GM19372 (cell line): ENCODE results near the gene RTP5.
"Not testable (repeated sequence)": the region's sequence is repeated elsewhere in the genome, so short reads cannot be mapped to it uniquely, and the experiment has no call there.

Experiments used
- ATAC-seq: cut with Tn5 transposase; IDR thresholded peaks from one replicate; pipeline ENCODE4 v1.9.1; 2021; ENCODE audit warnings: mild to moderate bottlenecking, low read depth, moderate library complexity; ENCODE audit not compliant: unreplicated experiment

Gene RTP5

DNA sequence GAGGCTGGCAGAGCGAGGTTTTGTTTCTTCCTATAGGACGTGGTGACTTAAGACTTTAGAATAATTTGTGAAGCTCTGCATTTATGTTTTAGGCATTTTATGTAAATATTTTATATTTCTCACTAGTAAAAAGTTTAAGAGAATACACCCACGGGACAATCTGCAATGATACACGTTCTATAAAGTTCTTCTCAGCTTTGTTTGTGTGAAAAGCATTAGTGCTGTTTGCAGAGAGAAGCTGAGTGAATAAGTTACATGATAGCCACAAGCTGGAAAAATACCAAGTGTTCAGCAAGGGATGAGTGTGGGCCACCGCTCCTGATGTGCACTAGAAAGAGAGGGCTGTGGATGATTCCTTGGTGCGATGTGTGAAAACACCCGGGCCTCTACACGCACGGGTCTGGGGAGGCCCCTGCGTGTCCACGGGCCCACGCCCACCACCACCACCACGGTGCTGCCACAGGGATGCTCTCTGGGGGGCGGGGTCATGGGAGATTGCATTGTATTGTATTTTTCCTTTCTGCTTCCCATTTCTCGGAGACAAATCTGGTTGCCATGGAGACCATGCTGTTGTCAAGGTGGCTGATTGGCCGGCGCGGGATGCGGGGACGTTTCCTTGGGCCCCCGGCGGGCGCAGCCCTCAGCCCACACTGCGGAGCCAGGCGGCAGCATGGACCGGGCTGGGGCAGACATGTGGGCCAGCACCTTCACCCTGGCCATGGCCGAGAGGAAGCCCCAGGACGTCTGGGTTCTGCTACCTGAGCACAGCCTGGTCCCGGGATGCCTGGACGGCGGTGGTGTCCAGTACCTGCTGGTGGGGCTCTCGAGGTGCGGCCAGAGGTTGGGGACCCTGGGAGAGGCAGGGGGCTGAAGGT lies at the start of gene RTP5:
Gene RTP5, plus strand, starts transcription at position 643 of the 875 bp plus-strand sequence. Its CDS starts 28 bp downstream, at position 671.
- no peak for ATAC-seq

DNA sequence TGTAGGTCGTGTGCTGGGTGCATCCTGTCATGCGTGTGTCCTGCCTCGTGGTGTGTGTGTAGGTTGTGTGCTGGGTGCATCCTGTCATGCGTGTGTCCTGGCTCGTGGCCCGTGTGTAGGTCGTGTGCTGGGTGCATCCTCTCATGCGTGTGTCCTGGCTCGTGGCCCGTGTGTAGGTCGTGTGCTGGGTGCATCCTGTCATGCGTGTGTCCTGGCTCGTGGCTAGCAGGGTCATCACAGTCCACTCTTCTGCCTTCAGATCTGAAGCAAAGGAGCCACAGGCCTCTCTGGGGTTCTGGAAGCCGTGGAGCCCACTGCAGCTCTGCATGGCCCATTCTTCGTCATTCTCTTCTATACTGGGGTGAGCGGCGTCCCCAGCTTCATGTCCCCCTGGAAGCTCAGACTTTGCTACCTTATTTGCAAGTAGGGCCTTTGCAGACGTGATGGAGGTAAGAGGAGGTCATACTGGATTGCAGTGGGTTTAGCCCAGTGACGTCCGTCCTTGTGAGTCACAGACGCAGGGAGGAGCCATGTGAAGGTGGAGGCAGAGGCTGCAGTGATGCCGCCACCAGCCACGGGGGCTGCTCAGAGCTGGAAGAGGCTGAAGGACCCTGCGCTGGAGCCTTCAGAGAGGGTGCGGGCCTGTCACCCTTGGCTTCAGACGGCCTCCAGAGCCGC lies 49.4 kb upstream of the RTP5 start:
- ATAC-seq, result not testable (repeated sequence)

DNA sequence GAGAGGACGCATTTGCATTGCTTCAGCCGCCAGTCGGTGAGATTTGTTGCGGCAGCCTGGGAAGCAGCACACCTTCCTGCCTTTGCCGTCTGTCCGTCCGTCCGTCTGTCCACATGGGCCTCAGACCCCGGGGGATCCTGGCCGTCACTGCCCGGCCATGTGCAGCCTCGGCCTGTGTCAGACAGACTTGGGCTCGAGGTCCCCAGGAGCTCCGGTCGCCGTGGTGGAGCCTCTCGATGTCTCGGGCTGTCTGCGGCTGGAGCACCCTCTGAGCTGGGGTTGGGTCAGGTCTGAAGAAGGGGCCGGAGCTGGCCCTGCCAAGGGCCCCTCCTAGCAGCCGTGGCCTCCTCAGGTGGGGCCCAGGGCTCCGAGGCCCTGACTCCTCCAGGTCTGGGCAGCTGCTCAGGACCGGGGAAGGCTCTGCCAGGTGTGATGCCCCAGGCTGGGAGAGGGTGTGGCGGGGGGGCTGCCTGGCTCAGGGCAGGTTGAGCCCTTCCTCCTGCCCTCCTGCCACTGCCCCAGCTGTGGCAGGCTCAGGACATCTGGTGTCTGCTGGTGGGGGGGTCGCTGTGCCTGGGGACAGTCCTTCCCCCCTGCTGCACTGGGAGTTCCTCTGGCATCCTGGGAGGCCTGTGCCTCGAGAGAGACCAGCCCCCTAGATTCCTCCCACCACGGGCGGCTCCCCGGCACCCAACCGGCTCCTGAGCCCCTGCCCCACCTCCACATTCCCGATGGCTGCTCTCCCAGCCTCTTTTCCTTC lies 48.7 kb upstream of the RTP5 start:
- no peak for ATAC-seq

DNA sequence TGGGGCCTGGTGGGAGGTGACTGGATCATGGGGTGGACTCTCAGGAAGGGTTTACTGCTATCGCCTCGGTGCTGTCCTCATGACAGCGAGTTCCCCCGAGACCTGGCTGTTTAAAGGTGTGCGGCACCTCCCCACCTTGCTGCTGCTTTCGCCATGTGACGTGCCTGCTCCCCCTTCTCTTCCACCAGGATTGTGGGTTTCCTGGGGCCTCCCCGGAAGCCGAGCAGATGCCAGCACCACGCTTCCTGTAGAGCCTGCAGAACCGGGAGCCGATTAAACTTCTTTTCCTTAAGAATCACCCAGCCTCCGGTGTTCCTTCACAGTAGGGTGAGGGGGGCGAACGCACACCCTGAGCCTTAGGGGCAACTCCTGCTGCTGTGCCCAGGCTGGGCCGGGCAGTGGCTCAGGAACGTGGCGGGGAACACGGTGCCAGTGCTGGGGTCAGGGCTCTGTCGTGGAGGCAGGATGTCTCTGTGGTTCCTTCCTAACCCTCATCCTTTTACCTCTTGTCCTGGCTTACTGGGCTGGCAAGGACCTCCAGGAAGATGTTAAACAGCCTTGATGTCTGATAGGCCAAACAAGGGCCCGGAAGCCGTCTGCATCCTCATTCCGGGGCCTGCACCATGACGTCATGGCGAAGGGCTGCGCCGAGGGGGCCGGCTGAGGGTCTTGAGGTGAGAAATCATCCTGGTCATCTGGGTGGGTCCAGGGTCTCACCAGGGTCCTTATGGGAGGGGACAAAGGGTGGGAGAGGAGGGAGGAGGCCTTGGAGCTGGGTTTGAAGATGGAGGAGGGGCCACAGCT lies 47.9 kb upstream of the RTP5 start:
- no peak for ATAC-seq

DNA sequence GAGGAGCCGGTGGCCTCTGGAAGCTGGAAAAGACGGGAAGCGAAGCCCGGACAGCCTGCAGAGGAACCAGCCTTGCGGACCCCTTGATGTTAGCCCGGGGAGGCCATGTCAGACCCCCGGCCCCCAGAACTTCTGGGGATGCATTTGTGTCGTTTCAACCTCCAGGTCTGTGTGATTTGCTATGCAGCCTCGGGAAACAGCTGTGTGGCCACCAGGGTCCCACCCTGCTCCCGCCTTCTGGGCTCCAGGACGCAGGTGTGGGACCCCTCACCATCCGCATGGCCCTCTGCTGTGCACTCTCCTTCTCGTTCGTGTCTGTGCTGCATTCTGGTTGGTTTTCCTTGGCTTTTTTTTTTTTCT lies 47.3 kb upstream of the RTP5 start:
- no peak for ATAC-seq

DNA sequence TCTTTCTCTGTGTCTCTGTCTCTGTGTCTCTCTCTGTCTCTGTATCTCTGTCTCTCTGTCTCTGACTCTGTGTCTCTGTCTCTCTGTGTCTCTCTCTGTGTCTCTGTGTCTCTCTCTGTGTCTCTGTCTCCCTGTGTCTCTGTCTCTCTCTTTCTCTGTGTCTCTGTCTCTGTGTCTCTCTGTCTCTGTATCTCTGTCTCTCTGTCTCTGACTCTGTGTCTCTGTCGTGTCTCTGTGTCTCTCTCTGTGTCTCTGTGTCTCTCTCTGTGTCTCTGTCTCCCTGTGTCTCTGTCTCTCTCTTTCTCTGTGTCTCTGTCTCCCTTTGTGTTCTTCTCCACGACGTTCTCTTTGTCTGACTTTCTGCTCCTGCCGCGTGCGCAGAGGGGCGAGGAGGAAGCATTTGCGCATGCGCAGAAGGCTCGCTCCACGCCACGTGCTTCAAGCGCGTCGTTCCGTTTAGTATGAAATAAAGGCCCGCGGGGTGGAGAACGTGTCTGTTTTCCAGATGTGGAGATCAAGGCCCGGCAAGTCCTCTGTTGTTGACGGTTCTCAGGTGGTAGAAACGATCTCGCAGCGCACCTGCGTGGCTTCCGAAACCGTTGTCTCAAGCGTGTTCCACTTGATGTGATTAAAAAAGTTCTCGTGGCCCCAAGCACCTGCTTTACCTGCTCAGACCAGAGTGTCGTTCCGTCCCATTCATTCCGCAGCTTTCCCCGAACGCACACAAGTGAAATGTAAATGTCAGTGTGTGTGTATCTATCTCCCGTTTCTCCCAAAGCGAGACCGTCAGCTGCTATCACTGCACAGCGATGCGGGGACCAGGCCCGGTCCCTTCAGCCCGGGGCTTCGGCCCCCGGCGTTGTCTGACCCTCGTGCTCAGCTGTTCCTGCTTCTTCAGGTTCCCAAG lies 45.7 kb upstream of the RTP5 start:
- ATAC-seq, result not testable (repeated sequence)

DNA sequence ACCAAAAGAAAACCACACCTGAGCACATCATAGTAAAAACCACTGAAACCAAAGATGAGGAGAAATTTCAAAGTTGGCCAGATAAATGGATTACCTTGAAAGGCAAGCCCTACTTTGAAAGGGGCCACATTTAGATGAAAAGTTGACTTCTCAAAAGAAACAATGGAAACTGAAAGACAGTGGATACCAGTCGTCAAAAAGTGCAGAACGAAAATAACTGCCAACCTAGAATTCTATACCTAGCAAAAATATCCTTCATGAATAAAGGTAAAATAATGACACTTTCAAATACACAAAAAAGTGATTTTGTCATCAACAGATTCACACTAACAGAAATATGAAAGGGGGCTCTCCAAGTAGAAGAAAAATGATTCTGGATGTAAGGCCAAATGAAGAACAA lies 42.1 kb upstream of the RTP5 start:
- no peak for ATAC-seq

DNA sequence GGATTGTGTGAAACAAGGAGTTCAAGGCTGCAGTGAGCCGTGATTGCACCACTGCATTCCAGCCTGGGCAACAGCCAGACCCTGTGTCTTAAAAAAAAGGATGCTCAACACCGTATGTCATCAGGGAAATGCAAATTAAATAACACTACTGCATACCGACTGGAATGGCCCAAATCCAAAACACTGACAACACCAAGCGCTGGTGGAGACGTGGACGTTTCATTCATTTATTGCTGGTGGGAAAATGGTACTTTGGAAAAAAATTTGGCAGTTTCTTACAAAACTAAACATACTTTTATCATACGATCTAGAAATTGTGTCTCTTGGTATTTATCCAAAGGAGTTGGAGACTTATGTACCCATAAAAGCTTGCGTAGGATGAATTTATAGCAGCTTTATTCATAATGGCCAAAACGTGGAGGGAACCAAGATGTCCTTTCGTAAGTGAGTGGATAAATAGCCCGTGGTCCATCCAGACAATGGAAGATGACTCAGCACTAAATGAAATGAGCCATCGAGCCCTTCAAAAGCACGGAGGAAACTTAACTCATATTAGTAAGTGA lies 36.3 kb upstream of the RTP5 start:
- no peak for ATAC-seq

DNA sequence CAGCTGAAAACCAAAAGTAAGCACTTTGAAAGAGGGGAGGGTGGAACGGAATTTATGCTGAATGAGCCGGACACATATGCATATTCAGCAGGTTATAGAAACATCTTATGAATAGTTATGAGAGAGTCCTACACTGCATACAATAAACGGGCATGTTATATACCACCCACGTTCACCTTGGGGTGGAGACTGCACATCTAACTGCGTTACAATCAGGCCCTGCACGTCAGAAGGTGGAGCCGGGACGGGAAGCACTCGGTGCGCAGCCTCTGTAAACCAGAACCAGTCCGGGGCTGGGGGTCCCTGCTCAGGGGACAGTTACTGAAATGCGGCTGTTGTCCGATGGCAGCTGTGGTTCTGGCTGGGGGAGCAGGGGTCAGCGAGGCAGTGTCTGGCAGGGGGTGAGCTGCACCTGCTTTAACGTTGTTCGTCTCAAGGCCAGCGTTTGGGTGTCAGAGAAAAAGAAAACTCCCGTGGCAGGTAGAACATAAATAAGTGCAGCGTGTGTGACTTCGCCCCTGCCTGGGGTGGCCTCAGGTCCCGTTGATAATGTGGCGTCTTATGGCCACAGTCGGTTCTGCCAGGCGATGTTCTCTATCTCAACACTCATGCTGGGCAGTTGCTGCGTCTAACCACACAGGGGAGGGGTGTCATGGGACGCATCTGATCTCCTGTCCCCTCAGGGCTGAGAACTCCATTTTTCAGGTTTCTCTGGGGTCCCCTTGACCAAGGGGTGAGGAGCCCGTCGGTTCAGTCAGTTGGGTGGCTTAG lies 35.6 kb upstream of the RTP5 start:
- not testable (repeated sequence) for ATAC-seq

DNA sequence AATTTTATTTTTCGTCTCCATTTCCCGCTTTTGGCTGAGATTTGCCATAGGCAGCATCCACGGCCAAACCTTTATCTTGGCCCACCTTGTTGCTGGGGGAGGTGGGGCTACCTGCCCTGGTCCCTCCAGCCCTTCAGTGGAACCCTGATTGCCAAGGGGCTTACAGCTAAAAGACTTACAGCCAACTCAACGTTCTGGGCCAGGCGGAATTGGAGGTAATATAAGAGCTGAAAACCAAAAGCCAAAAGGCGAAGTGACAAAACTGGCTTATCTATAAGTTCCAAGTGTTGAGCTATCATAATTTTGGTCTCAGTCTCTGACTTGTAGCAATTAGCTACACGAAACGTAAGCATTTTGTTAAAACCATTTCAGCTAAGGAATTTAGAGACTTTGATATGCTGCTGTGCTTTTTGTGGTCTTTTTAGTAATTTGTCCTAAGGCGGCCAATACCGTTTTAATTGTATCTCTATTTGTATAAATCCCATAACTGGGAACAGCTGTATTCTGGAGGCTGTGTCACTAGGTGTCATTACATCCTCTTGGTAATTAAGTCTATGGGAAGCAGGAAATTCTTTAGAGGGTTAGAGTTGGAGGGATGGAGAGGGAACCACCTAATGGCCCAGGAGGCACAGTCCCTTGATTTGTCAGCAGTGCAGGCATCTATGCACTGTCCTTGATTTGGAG lies 34.9 kb upstream of the RTP5 start:
- ATAC-seq, result no peak

DNA sequence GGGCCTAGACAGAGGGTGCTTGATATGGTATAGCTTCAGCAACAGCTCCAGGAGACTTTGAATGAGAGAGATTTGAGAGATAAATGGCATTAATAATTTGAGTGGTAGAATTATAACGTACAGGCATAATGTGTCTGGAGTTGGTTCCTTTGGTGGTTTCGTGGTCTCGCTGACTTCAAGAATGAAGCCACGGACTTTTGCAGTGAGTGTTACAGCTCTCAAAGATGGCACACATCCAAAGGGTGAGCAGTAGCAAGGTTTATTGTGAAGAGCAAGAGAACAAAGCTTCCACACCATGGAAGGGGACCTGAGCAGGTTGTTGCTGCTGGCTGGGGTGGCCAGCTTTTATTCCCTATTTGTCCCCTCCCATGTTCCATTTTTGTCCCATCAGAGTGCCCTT lies 33.9 kb upstream of the RTP5 start:
- no peak for ATAC-seq

DNA sequence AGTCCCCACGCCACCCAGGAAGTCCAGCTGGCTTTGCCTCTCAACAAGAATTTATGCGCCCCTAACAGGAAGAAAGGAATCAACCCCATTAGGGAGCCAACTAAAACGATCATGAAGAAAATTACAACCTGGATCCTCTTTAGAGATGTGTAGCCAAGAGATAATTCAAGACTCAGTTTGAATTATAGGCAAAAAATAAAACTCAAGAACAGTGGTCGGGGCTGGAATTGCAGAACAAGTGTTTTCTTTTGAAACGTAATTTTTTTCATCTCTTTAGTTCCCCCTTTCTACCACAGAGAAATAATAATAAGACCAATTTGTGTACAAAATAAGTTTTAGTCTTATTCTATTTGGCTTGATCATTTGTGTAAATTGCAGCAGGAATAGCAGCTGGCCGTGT lies 33.2 kb upstream of the RTP5 start:
- no peak for ATAC-seq

DNA sequence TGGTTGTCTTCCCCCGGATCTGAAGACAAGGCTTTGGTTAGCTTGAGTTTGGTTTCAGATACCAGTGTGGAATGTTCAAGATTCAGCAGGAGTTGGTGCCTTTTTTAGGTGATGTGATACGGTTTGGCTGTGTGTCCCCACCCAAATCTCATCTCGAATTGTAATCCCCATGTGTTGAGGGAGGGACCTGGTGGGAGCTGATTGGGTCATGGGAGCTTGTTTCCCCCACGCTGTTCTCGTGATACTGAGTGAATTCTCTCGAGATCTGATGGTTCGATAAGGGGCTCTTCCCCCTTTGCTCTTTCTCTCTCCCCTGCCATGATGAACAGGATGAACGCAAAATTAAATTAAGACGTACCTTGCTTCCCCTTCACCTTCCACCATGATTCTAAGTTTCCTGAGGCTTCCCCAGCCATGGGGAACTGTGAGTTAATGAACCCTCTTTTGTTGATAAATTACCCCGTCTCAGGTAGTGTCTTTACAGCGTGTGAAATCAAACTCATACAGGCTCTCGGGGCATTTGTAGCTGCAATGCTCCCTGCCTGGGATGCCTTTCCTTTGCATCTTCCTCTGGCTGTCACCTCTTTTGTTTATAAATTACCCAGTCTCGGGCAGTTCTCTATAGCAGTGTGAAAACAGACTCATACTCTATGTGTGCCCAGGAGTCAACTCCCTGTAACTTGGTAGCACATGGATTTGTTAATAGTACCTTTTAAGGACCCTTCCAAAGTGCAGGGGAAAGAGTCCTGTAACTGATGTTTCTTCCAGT lies 32.1 kb upstream of the RTP5 start:
- no peak for ATAC-seq

DNA sequence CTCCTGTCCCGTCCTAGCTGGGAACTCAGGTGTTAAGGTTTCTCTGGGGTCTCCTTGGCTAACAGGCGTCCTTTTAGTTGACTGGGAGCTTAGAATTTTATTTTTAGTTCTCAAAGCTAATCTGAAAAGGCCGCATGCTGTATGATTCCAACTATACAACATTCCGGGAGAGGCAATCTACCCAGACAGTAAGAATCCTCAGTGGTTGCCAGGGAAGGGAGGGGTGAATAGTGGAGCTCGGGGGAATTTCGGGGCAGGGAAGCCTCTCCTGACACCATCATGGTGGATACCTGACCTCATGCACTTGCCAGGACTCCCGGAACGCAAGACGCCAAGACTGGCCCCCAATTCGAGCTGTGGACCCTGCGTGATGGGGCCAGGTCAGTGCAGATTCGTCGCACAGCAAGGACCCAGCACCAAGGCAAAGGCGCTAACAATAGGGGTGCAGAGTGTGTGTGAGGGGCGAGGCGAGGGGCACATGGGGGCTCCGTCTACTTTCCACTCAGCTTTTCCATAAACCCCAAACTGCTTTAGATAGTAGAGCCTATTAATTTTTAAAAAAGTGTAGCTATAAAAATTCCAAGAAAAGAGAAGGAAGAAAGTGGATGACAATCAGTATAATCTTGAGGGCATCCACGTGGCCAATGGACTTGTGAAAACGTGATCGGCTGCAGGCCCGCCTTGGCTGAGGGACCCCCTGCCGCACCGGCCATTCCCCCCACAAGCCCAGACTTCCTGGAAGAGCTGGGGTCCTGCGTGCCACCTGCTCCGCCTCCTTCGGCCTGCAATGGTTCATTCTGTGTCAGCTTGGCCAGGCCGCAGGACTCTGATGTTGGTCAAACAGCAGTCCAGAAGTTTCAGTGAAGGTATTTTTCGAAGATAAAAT lies 28.1 kb upstream of the RTP5 start:
- ATAC-seq, result no peak

DNA sequence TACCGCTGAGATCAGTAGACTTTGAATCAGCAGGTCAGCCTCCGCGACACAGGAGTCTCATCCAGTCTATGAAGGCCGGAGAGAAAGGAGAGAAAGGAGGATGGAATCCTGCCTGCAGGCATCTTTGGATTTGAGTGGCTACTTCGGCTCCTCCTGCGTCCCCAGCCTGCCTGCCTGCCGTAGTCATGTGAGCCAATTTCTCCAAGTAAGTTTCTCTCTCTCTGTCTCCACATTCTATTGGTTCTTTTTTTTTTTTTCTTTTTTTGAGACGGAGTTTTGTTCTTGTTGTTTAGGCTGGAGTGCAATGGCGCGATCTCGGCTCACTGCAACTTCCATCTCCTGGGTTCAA lies 27.5 kb upstream of the RTP5 start:
- ATAC-seq, result no peak

DNA sequence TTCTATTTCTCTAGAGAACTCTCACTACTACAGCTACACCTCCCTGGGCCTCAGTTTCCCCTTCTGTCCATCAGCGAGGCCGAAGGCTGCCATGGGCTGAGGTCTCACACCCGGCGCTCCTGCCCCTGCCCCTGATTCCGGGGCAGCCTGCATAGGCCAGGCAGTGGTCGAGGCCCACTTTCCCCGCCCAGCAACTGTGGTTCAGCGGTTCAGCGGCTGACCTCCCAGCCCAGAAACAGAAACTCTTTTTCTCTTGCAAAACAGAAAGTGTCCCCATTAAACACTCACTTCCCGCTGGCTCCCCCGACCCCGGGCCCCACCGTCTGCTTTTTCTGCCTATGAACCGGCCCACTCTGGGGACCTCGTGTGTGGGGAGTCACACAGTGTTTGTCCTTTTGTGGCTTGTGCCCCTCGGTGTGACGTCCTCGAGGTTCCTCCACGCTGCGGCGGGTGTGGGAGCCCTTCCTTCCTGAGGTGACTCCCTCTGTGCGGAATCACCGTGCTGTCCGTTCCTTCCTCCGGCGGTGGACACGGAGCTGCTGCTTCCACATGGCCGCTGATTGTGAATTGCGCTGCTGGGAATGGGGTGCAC lies 26.8 kb upstream of the RTP5 start:
- ATAC-seq, result no peak
